Smooth muscle cell (in vitro differentiated cells): ENCODE results near the gene SOCS6. TPM values are rescaled to one million over a fixed set of nuclear protein-coding genes. Genes with fewer than 3 reads are reported as not detected.

Source experiments
- DNase-seq: peaks from one replicate; lab custom pipeline; 2025; ENCODE audit not compliant: unreplicated experiment; lab: John Stamatoyannopoulos, UW
- H2AFZ ChIP-seq: fragments of 200-600 bp; sonication (generic); 2 replicates; pipeline ENCODE4 v1.6.0; 2016; ENCODE audit warnings: antibody characterized with exemption, low read depth, mild to moderate bottlenecking
- H3F3A ChIP-seq: fragments of 200-600 bp; sonication (generic); 2 replicates; pipeline ENCODE4 v1.6.0; 2017; ENCODE audit warnings: antibody characterized with exemption, low read depth
- H3K27ac ChIP-seq: fragments of 200-600 bp; sonication (generic); 2 replicates; pipeline ENCODE4 v1.5.1; 2016; ENCODE audit warnings: low read depth, mild to moderate bottlenecking
- H3K27me3 ChIP-seq: fragments of 200-600 bp; sonication (generic); 2 replicates; pipeline ENCODE4 v1.6.1; 2016; ENCODE audit warnings: low read depth, mild to moderate bottlenecking
- H3K36me3 ChIP-seq: fragments of 200-600 bp; sonication (generic); 2 replicates; pipeline ENCODE4 v1.5.1; 2016; ENCODE audit warnings: low read depth
- H3K4me1 ChIP-seq: fragments of 200-600 bp; sonication (generic); 2 replicates; pipeline ENCODE4 v1.5.1; 2016; ENCODE audit warnings: low read depth
- H3K4me2 ChIP-seq: fragments of 200-600 bp; sonication (generic); 2 replicates; pipeline ENCODE4 v1.6.0; 2016; ENCODE audit warnings: mild to moderate bottlenecking
- H3K4me3 ChIP-seq: fragments of 200-600 bp; sonication (generic); 2 replicates; pipeline ENCODE4 v1.5.1; 2016; ENCODE audit warnings: mild to moderate bottlenecking
- H3K79me2 ChIP-seq: fragments of 200-600 bp; sonication (generic); 2 replicates; pipeline ENCODE4 v1.6.0; 2016; ENCODE audit warnings: low read depth, mild to moderate bottlenecking
- H3K9ac ChIP-seq: fragments of 200-600 bp; sonication (generic); 2 replicates; pipeline ENCODE4 v1.6.0; 2016; ENCODE audit warnings: low read depth
- H3K9me3 ChIP-seq: fragments of 200-600 bp; sonication (generic); replicated peaks from 2 replicates; pipeline ENCODE4 v1.5.1; 2016; ENCODE audit warnings: low read depth
- H4K20me1 ChIP-seq: fragments of 200-600 bp; sonication (generic); 2 replicates; pipeline ENCODE4 v1.6.0; 2016; ENCODE audit warnings: low read depth
- WGBS: methylation state at CpG from one replicate; pipeline ENCODE4 v1.1.7; 2016; ENCODE audit warnings: low lambda C conversion rate; 5-methylcytosine and 5-hydroxymethylcytosine counted together
- polyA plus RNA-seq: library from polyadenylated mRNA; unstranded; fragments of >200 nt; fragmentation: Nextera tagmentation; extraction: Ambion mirVana; gene quantifications from 2 replicates; pipeline ENCODE4 v1.2.1, GENCODE V29; 2016
- total RNA-seq: library from RNA; depleted of rRNA; stranded (reverse); fragments of >200 nt; gene quantifications from 2 replicates; pipeline ENCODE4 v1.2.3, GENCODE V29; 2014
- TF ChIP-seq, protein P1 (sequence below): fragments of 200-600 bp; sonication (generic); IDR thresholded peaks from 2 replicates; pipeline ENCODE4 v1.5.1; 2017; ENCODE audit warnings: borderline replicate concordance, mild to moderate bottlenecking, antibody characterized with exemption; ENCODE audit not compliant: insufficient read depth, poor library complexity, severe bottlenecking

SOCS6 gene
- total and polyA plus RNA-seq, 2 experiments from 2014 or later: 8.5 to 38.0 TPM

GRCh38 chr18:70322385-70322784 is 33.5 kb downstream of the SOCS6 start:
- Histone ChIP-seq H3K4me1 (peaks cover 8% of the 10 kb centered on the region), H3K36me3 (no peaks in the 10 kb centered on the region), H3K79me2 (peaks cover 96% of the 10 kb centered on the region), H3K9me3 (no peaks in the 10 kb centered on the region), H3K27me3 (no peaks in the 10 kb centered on the region), H2AFZ (no peak overlapping the region), H3F3A (peaks cover 5% of the 10 kb centered on the region), H4K20me1 (peaks cover 83% of the 10 kb centered on the region), H3K27ac (peak overlapping the region; percentile 38), H3K9ac (no peak overlapping the region), H3K4me2 (no peak overlapping the region), H3K4me3 (no peak overlapping the region)
- DNase-seq: no peak
- 92% methylated on average over 2 of the region's 2 CpGs for WGBS
- TF ChIP-seq, protein P1, sequence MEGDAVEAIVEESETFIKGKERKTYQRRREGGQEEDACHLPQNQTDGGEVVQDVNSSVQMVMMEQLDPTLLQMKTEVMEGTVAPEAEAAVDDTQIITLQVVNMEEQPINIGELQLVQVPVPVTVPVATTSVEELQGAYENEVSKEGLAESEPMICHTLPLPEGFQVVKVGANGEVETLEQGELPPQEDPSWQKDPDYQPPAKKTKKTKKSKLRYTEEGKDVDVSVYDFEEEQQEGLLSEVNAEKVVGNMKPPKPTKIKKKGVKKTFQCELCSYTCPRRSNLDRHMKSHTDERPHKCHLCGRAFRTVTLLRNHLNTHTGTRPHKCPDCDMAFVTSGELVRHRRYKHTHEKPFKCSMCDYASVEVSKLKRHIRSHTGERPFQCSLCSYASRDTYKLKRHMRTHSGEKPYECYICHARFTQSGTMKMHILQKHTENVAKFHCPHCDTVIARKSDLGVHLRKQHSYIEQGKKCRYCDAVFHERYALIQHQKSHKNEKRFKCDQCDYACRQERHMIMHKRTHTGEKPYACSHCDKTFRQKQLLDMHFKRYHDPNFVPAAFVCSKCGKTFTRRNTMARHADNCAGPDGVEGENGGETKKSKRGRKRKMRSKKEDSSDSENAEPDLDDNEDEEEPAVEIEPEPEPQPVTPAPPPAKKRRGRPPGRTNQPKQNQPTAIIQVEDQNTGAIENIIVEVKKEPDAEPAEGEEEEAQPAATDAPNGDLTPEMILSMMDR: no peak

DNA sequence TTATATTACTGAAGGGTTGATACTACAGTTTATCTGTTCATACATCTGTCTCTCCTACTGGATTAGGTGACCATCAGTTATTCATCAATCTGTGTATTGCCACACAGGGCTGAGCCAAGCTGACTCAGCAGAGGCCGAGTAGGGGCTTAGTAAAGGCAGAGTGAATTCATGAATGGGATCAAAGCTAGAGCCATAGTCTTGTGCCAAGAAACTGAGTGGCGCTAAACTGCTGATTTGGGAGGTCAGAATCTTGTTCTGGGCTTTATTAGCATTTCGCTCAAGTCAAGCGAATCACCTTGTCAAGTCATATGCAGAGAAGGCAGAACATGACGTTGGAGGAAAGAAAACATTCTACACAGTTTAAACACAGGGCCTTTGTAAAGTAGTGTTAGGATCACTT is 34.1 kb downstream of the SOCS6 start:
- DNase-seq: no peak
- Histone ChIP-seq H3F3A (peaks cover 5% of the 10 kb centered on the region), H3K9ac (no peak overlapping the region), H3K4me2 (no peak overlapping the region), H3K36me3 (no peaks in the 10 kb centered on the region), H3K4me1 (peaks cover 8% of the 10 kb centered on the region), H3K27ac (peak overlapping the region; percentile 0), H3K4me3 (no peak overlapping the region), H4K20me1 (peaks cover 83% of the 10 kb centered on the region), H2AFZ (no peak overlapping the region), H3K79me2 (peaks cover 96% of the 10 kb centered on the region), H3K27me3 (no peaks in the 10 kb centered on the region), H3K9me3 (no peaks in the 10 kb centered on the region)
- WGBS: 69% methylated on average over 5 of the region's 5 CpGs
- TF ChIP-seq, protein P1: no peak

DNA sequence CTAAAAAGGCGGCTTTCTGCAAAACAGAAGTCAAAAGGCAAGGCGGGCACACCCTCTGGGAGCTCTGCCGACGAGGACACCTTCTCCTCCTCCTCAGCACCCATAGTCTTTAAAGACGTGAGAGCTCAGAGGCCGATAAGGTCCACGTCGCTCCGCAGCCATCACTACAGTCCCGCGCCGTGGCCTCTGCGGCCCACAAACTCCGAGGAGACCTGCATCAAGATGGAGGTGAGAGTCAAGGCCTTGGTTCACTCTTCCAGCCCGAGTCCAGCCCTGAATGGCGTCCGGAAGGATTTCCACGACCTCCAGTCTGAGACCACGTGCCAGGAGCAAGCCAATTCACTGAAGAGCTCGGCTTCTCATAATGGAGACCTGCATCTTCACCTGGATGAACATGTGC is 36.1 kb downstream of the SOCS6 start:
- no peak overlapping the region for H3K27ac ChIP-seq
- H3F3A ChIP-seq: peaks cover 2% of the 10 kb centered on the region
- H3K9me3 ChIP-seq: no peaks in the 10 kb centered on the region
- no peaks in the 10 kb centered on the region for H3K27me3 ChIP-seq
- no peaks in the 10 kb centered on the region for H3K36me3 ChIP-seq
- no peak overlapping the region for H3K4me3 ChIP-seq
- 98% methylated on average over 20 of the region's 20 CpGs for WGBS
- no peak overlapping the region for H2AFZ ChIP-seq
- DNase-seq: no peak
- no peak overlapping the region for H3K9ac ChIP-seq
- no peak overlapping the region for H3K4me2 ChIP-seq
- H4K20me1 ChIP-seq: peaks cover 65% of the 10 kb centered on the region
- peaks cover 8% of the 10 kb centered on the region for H3K4me1 ChIP-seq
- H3K79me2 ChIP-seq: peaks cover 91% of the 10 kb centered on the region
- TF ChIP-seq, protein P1: no peak

DNA sequence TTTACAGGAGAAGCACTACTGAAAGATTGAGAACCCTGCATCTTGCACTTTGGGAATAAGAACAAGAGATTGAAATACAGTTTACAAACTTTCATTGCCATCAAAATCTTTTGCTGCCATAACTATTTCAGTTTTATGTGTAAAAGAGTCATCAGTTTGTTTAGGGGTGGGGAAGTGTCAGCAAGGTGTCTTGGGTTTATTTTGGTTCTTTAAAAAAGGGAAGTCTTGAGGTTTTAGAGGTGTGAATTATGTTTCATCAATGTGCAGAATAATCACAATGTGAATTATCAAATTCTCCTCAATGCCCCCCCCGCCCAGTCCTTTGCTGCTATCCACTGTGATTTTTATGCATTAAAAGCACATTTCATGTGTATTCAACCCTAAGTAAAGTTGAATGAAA is 37.4 kb downstream of the SOCS6 start:
- Histone ChIP-seq H3K36me3 (no peaks in the 10 kb centered on the region), H3K4me3 (no peak overlapping the region), H4K20me1 (peaks cover 53% of the 10 kb centered on the region), H3K27ac (no peak overlapping the region), H3K9ac (no peak overlapping the region), H3K27me3 (no peaks in the 10 kb centered on the region), H3K4me2 (no peak overlapping the region), H3F3A (no peaks in the 10 kb centered on the region), H3K9me3 (no peaks in the 10 kb centered on the region), H3K79me2 (peaks cover 77% of the 10 kb centered on the region), H2AFZ (no peak overlapping the region), H3K4me1 (peaks cover 8% of the 10 kb centered on the region)
- TF ChIP-seq, protein P1: no peak
- WGBS: 97% methylated on average over 1 of the region's 1 CpG
- DNase-seq: no peak
